Neuron (in vitro differentiated cells): ENCODE measurements around the gene EPHA10.

Experiments used
- H2AFZ ChIP-seq: one replicate; pipeline ENCODE4 v1.6.1; 2013; ENCODE audit warnings: low read depth, mild to moderate bottlenecking, inconsistent platforms, low read length, moderate library complexity
- H3K27me3 ChIP-seq: one replicate; pipeline ENCODE4 v1.6.1; 2013; ENCODE audit warnings: low read length; ENCODE audit not compliant: insufficient read depth
- H3K36me3 ChIP-seq: one replicate; pipeline ENCODE4 v1.6.1; 2013; ENCODE audit warnings: low read length; ENCODE audit not compliant: insufficient read depth
- H3K4me1 ChIP-seq: one replicate; pipeline ENCODE4 v1.6.1; 2013; ENCODE audit warnings: low read length; ENCODE audit not compliant: insufficient read depth
- H3K4me3 ChIP-seq: 2 replicates; pipeline ENCODE4 v1.5.1; 2013; ENCODE audit warnings: mild to moderate bottlenecking, low read length, moderate library complexity
- H3K9me3 ChIP-seq: one replicate; pipeline ENCODE4 v1.6.1; 2013; ENCODE audit warnings: low read length

The EPHA10 gene

DNA sequence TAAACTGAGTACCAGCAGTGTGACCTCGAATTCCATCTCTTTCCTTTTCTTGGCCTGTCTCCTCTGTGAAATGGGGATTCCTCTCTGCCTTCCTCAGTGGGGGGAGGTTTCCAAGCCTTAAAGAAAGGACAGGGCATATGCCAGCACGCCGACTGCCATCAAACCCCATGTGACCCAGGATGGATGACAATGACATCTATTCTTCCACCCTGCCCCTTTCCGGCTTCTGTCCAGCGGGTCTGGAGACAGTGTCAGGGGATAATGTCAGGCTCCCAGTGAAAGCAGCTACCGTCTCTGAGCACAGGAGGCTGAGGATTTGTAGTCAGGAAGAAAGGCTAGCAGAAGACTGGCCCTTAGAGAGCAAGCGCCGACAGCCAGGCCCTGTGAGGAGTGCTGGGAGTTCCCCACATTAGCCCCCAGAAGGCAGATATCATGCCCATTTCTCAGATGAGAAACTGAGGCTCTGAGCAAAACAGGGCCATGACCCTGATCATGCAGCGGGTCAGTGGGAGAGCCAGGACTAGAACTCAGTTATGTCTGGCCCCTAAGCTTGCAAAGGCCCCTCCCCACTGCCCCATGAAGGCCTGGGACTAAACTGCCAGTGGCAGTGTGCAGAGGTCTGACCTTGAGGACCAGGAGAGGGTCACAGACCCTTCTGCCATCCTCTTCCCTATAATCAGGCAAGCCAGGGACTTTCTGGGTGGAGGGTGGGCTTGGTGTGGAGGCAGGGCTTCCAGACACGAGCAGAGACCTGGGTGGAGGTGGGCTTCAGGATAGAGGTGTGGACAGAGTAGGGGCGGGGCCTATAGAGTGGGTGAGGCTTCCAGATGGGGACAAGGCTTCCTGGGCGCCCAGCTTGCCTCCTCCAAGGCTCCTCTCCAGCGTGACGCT is 42.5 kb downstream of the EPHA10 start:
- no peak overlapping the region for H2AFZ ChIP-seq
- no peak overlapping the region for H3K4me3 ChIP-seq
- peaks cover 42% of the 10 kb centered on the region for H3K4me1 ChIP-seq
- H3K27me3 ChIP-seq: peaks cover 14% of the 10 kb centered on the region
- no peaks in the 10 kb centered on the region for H3K9me3 ChIP-seq
- H3K36me3 ChIP-seq: no peaks in the 10 kb centered on the region

DNA sequence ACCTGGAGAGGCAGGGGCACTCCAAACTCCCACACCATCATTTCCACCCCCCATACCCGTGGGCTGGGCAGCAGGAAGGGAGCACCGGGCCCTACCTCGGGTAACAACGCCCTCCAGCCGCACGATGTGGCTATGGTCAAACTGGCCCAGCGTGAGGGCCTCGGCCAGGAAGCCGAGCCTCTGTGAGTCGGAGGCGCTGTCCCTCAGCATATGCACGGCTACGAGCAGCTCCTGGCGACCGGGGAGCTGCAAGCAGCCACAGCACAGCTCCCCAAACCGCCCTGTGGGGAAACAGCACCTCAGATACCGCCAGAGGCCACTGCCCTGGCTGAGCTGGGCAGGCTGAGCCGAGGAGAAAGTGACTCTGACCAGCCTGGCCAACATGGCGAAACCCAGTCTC is 43.4 kb downstream of the EPHA10 start:
- Histone ChIP-seq H2AFZ (no peak overlapping the region), H3K27me3 (peaks cover 15% of the 10 kb centered on the region), H3K36me3 (no peaks in the 10 kb centered on the region), H3K4me1 (peaks cover 35% of the 10 kb centered on the region), H3K4me3 (no peak overlapping the region), H3K9me3 (no peaks in the 10 kb centered on the region)

DNA sequence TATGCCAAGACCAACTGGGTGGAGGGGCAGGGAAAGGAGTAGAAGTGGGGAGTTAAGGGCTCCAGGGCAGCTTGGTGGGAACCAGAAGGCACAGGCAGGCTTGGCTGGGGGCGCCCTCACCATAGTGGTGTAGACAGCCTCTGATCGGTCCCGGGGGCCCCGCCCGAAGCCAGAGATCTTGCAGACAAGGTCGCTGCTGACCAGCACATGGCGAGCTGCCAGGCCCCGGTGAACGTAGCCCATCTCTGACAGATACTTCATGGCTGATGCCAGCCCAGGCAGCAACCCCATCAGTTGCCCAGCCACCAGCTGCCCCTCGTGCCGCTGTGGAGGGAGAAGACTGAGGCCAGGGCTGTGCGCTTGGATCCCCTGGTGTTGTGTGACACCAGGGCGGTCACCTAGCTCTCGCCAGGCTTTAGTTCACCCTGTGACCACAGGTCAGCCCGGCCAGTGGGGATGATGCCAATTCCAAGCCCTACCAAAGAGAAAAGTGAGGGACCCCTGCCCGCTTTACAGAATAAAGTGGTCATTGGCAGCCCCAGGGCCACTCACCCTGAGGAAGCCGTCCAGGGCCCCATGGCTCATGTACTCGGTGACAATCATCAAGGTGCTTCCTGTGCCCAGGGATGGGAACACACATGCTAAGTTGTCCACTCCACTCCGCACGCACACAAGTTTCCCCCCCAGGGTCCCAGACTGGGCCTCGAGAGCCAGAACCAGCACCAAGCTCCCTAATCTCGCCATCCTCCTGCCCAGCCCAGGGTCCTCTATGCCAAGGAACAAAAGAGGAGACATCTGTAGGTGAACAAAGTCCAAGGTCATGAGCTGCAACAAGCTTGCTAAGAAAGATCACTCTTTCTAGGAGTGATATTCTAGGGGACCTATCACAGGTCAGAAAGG is 44.4 kb downstream of the EPHA10 start:
- peaks cover 19% of the 10 kb centered on the region for H3K27me3 ChIP-seq
- peaks cover 28% of the 10 kb centered on the region for H3K4me1 ChIP-seq

DNA sequence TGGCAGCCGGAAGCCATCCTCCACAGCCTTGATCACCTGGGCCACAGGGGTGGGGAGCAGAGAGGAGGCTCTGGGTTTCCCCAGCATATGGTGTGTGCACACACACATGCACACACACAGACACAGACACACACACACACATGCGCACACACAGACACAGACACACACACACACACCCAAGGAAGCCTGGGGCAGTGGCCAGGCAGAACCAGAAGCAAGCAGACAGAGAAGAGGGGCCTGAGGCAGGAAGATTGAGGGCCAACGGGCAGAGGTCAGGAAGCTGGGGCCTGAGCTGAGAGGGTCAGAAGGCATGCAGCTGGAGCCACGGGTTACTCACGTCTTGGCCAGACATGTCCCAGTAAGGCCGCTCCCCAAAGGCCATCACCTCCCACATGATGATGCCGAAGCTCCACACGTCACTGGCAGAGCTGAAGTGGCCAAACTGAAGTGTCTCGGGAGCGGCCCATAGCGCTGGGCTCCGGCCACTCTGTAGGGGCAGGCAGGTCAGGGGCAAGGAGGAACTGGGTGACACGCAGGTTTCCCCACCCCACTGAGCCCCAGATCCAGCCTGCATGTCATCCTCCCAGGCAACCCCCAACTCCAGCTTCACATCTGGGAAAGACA is 45.2 kb downstream of the EPHA10 start:
- Histone ChIP-seq H3K4me3 (no peak overlapping the region), H3K9me3 (no peaks in the 10 kb centered on the region), H3K27me3 (peaks cover 20% of the 10 kb centered on the region), H2AFZ (no peak overlapping the region), H3K36me3 (no peaks in the 10 kb centered on the region), H3K4me1 (peaks cover 28% of the 10 kb centered on the region)

More for the DNA sequence above, 44.4 kb downstream of the EPHA10 start:
- no peaks in the 10 kb centered on the region for H3K36me3 ChIP-seq
- H2AFZ ChIP-seq: no peak overlapping the region
- H3K9me3 ChIP-seq: no peaks in the 10 kb centered on the region
- no peak overlapping the region for H3K4me3 ChIP-seq

DNA sequence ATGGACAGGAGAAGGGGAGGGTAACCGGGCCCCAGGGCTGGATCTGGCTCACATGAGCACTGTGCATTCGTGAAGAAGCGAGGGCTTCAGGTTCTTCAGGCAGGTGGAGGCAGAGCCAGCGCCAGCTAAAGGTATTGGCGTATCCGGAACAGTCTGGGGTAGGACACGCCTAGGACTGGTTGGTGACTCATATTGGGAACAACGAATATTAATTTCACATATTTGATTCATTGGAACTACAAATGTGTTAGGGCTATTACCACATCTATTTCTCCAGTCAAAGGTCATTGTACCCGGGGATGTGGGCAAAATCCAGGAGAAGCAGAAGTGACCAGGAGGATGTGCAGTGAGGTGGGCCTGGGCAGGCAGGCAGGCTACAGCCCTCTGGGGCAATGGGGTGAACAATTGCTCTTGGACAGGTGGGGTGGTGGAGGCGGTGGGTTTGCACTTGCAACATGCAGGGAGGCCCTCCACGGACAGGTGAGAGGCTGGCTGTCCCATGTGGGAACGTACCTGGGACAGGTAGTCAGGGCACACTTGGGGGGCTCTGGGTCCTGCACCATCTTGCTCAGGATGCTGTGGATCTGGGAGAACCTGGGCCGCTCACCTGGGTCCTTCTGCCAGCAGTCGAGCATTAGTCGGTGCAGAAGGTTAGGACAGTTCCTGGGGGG is 45.9 kb downstream of the EPHA10 start:
- no peak overlapping the region for H2AFZ ChIP-seq
- H3K27me3 ChIP-seq: peaks cover 20% of the 10 kb centered on the region
- H3K36me3 ChIP-seq: no peaks in the 10 kb centered on the region
- H3K4me1 ChIP-seq: peaks cover 24% of the 10 kb centered on the region
- no peaks in the 10 kb centered on the region for H3K9me3 ChIP-seq
- H3K4me3 ChIP-seq: no peak overlapping the region

DNA sequence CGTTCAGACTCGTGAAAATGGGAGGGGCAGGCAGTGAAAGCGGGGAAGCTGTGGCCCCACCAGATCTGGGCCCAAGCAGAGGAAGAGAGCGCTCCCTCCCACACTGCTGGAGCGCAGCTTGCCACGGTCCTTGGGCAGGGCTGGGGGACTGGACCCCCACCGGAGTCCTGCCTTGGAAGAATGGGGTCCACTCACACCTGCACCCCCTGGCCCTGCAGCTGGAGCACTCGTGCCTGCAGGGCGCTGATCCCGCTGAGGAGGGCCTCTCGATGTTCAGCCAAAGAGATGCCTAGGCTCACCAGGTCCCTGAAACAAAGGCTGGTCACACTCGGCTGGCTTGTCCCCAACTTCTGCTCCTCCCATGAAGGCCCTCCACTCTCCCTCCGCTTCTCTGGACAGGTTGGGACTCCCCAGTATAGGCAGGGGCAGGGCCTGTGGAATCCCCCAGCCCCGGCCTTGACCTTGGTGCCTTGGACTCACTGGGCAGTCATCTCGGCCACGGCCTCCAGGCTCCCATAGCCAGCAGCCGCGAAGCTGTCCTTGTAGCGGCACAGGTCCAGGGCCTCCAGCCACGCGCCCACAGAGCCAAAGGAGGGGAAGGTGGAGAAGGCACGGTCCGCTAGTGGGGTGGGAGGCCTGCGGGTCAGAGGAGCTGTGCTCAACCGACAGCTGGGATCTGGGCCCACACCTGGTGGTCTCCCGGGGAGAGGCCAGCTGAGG is 46.6 kb downstream of the EPHA10 start:
- Histone ChIP-seq H3K9me3 (no peaks in the 10 kb centered on the region), H3K4me3 (no peak overlapping the region), H3K4me1 (peaks cover 17% of the 10 kb centered on the region), H2AFZ (no peak overlapping the region), H3K27me3 (peaks cover 20% of the 10 kb centered on the region), H3K36me3 (no peaks in the 10 kb centered on the region)

DNA sequence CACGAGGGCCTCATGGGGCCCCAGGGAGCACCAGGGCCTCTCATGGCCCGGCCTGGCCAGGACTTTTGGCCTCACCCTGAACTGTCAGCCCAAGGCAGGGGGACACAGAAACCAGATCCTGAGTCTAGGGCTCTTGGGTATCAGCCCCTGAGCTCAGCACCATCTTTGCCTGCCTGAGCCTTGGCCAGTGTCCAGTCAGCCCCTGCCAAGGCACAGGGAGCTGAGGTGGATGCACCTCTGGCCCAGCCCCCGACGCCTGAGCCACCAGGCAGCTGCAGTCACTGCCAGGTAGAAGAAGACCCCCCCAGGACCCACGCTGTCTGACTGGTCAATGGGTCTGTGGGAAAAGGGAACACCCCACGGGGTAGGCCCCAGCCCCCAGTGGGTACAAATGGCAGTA is 47.3 kb downstream of the EPHA10 start:
- peaks cover 20% of the 10 kb centered on the region for H3K27me3 ChIP-seq
- H3K4me3 ChIP-seq: no peak overlapping the region
- H3K9me3 ChIP-seq: no peaks in the 10 kb centered on the region
- no peaks in the 10 kb centered on the region for H3K36me3 ChIP-seq
- no peak overlapping the region for H2AFZ ChIP-seq
- H3K4me1 ChIP-seq: peaks cover 10% of the 10 kb centered on the region

DNA sequence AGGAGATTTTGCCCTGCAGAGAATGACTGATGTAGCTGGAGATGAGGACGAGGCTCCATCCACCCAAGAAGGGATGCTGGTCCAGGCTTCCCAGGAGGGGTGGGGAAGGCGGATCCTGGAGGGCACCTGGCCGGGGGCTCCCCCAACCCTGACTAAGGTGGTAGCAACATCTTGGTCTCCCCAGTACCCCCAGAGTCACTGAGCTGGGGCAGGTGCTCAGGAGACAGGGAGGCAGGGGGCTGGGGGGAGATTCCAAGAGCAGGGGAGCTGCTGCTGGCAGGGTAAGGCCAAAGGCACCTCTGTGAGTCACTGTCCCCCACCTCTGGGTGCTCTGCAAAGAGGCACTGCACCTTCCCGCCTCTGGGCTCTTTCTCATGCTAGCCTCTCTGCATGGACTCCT is 48.6 kb downstream of the EPHA10 start:
- Histone ChIP-seq H2AFZ (no peak overlapping the region), H3K27me3 (peaks cover 20% of the 10 kb centered on the region), H3K36me3 (no peaks in the 10 kb centered on the region), H3K4me1 (no peaks in the 10 kb centered on the region), H3K9me3 (no peaks in the 10 kb centered on the region), H3K4me3 (no peak overlapping the region)

DNA sequence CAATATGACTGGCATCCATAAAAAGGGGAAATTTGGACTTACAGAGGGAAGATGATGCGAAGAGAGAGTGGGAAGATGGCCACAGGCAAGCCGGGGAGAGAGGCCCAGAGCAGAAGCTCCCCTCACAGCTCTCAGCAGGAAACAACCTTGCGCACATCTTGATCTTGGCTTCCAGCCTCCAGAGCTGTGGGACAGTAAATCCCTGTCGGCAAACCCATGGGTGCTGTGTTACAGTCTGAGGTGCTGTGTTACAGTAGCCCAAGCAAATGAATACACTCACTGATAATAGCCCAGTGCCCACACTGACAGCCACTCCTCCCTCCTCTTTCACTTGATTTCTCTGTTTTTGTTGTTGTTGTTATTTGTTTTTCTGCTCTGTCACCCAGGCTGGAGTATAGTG is 50.2 kb downstream of the EPHA10 start:
- no peaks in the 10 kb centered on the region for H3K4me1 ChIP-seq
- H2AFZ ChIP-seq: no peak overlapping the region
- no peaks in the 10 kb centered on the region for H3K9me3 ChIP-seq
- no peak overlapping the region for H3K4me3 ChIP-seq
- peaks cover 15% of the 10 kb centered on the region for H3K27me3 ChIP-seq
- H3K36me3 ChIP-seq: peaks cover 7% of the 10 kb centered on the region

DNA sequence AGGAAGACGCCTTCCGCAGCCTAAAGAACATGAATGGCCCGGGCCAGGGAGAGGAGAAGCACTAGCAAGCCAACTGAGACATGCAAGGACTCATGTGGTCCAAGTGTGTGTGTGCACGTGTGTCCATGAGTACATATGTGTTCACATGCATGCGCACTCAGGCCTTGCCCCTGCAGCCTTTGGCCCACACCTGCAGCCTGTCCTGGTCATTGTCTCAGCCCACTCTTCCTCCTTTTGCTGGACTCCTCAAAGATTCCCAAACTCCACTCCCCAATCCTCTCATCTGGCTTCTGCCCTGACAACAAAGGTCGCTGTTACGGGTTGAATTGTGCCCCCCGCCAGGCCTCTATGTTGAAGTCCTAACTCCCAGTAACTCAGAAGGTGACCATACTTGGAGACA is 50.7 kb downstream of the EPHA10 start:
- Histone ChIP-seq H3K27me3 (peaks cover 14% of the 10 kb centered on the region), H3K4me1 (no peaks in the 10 kb centered on the region), H3K36me3 (peaks cover 11% of the 10 kb centered on the region), H2AFZ (no peak overlapping the region), H3K9me3 (no peaks in the 10 kb centered on the region), H3K4me3 (no peak overlapping the region)

DNA sequence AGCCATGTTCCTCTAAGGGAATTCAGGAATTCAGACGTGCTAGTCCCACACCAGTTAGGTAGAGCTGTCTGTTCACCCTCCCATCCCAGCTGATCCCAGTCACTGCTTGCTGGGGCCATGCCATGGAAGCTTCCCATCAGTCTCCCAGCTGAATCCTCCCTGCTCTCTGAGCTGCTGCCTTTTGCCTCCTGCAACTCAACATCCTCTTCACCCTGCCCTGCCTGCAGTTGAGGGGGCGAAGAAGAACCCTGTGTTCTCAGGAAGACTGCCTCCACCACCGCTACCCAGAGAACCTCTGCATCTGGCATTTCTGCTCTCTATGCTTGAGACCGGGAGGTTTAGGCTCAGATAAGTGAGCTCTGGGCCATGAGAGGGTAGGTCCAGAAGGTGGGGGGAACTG is 56.4 kb downstream of the EPHA10 start:
- Histone ChIP-seq H3K36me3 (peaks cover 56% of the 10 kb centered on the region), H3K4me1 (no peaks in the 10 kb centered on the region), H3K4me3 (no peak overlapping the region), H3K9me3 (no peaks in the 10 kb centered on the region), H2AFZ (no peak overlapping the region), H3K27me3 (no peaks in the 10 kb centered on the region)

DNA sequence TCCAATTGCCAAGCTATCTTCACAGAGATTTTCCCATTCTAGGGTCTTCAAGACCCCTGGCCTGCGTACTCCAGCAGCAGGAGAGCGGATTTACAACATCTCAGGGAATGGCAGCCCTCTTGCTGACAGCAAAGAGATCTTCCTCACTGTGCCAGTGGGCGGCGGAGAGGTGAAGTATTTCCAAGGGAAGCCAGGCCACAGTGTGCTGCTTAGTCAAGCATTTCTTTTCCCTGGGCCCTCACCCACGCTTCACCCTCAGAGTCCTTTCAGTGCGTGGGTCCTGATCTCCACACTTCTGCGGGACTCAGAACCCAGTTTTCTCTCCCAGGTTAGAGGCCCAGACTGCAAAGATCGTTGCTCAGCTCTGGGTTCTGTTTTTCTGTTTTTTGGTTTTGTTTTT is 59.5 kb downstream of the EPHA10 start:
- Histone ChIP-seq H3K4me3 (no peak overlapping the region), H3K4me1 (no peaks in the 10 kb centered on the region), H3K9me3 (no peaks in the 10 kb centered on the region), H3K36me3 (peaks cover 78% of the 10 kb centered on the region), H2AFZ (no peak overlapping the region), H3K27me3 (no peaks in the 10 kb centered on the region)
